K562 (cell line): ENCODE data around the gene DYNC1H1. TPM values are rescaled to one million over a fixed set of nuclear protein-coding genes. Genes with fewer than 3 reads are reported as not detected.

ENCODE experiments used
- ATF3 ChIP-seq, 2 experiments: fragments of 450-650 bp in 1 of 2; sonication (generic) in 1 of 2; formaldehyde crosslinking in 1 of 2; IDR thresholded peaks in 1 of 2; conservative IDR thresholded peaks in 1 of 2; 2 replicates each; pipeline versions ENCODE4 v1.6.1 to v1.8.1; 2016 to 2023; ENCODE audit warnings: mild to moderate bottlenecking in 2 of 2, moderate library complexity in 2 of 2, inconsistent platforms in 1 of 2, missing genetic modification reagents in 1 of 2
- CCNT2 ChIP-seq: IDR thresholded peaks from 2 replicates; pipeline ENCODE4 v1.6.1; 2011; ENCODE audit warnings: borderline replicate concordance, low read depth, mild to moderate bottlenecking, moderate library complexity, mixed read lengths, low read length; ENCODE audit not compliant: insufficient read length; ENCODE audit errors: extremely low read depth
- CREB3L1 ChIP-seq: fragments of 450-650 bp; IDR thresholded peaks from 2 replicates; pipeline ENCODE4 v1.6.1; 2014; ENCODE audit warnings: low read depth, mild to moderate bottlenecking, moderate library complexity, borderline replicate concordance
- CSDE1 ChIP-seq, 2 experiments: fragments of 450-650 bp; IDR thresholded peaks; 2 replicates each; pipeline ENCODE4 v1.6.1; 2016; ENCODE audit warnings: mild to moderate bottlenecking in 1 of 2
- ELF2 ChIP-seq: fragments of 250-450 bp; sonication (Bioruptor Pico); IDR thresholded peaks from 2 replicates; pipeline ENCODE4 v1.5.0; 2021; ENCODE audit warnings: mild to moderate bottlenecking
- ESRRB ChIP-seq: fragments of 250-450 bp; sonication (Bioruptor Pico); IDR thresholded peaks from 2 replicates; pipeline ENCODE4 v1.5.0; 2020; ENCODE audit warnings: mild to moderate bottlenecking, moderate library complexity, borderline replicate concordance
- ETV1 ChIP-seq: fragments of 450-650 bp; conservative IDR thresholded peaks from 2 replicates; pipeline ENCODE4 v1.6.1; 2016; ENCODE audit warnings: missing genetic modification characterization, control low read depth, low read depth, missing compliant biosample characterization
- FOSL1 ChIP-seq: fragments of 200-800 bp; sonication (Bioruptor generic); conservative IDR thresholded peaks from 2 replicates; pipeline ENCODE4 v1.6.1; 2016; ENCODE audit warnings: missing genetic modification characterization, missing compliant biosample characterization
- GABPB1 ChIP-seq: sonication (generic); formaldehyde crosslinking; IDR thresholded peaks from 2 replicates; pipeline ENCODE4 v1.8.0; 2022; ENCODE audit warnings: mild to moderate bottlenecking, missing genetic modification reagents
- MAX ChIP-seq: sonication (generic); formaldehyde crosslinking; IDR thresholded peaks from 2 replicates; pipeline ENCODE4 v1.9.0; 2022; ENCODE audit warnings: mild to moderate bottlenecking, missing genetic modification reagents
- PML ChIP-seq: IDR thresholded peaks from 2 replicates; pipeline ENCODE4 v1.6.1; 2012; ENCODE audit warnings: low read length, inconsistent platforms
- PTBP1 ChIP-seq: fragments of 200-400 bp; formaldehyde crosslinking; IDR thresholded peaks from 2 replicates; pipeline ENCODE4 v1.6.1; 2017; ENCODE audit warnings: low read depth, low read length
- RNF219 ChIP-seq: fragments of 250-450 bp; sonication (Bioruptor Pico); IDR thresholded peaks from 2 replicates; pipeline ENCODE4 v1.5.0; 2022; ENCODE audit warnings: mild to moderate bottlenecking
- SAFB ChIP-seq: fragments of 200-400 bp; formaldehyde crosslinking; IDR thresholded peaks from 2 replicates; pipeline ENCODE4 v1.6.1; 2017; ENCODE audit warnings: low read depth, low read length, borderline replicate concordance
- TGIF2 ChIP-seq: sonication (generic); formaldehyde crosslinking; IDR thresholded peaks from 2 replicates; pipeline ENCODE4 v1.8.1; 2022; ENCODE audit warnings: mild to moderate bottlenecking, missing genetic modification reagents, moderate library complexity
- ZBTB2 ChIP-seq: fragments of 450-650 bp; IDR thresholded peaks from 2 replicates; pipeline ENCODE4 v1.6.1; 2016; ENCODE audit warnings: antibody characterized with exemption
- ZBTB26 ChIP-seq: fragments of 450-650 bp; formaldehyde crosslinking; IDR thresholded peaks from 2 replicates; pipeline ENCODE4 v1.4.0; 2022; ENCODE audit warnings: missing genetic modification characterization
- ZC3H11A ChIP-seq: IDR thresholded peaks from 2 replicates; pipeline ENCODE4 v1.6.1; 2012; ENCODE audit warnings: low read depth, low read length, improper control_type of control experiment
- ZEB2 ChIP-seq: fragments of 450-650 bp; IDR thresholded peaks from 2 replicates; pipeline ENCODE4 v1.6.1; 2016
- ZNF3 ChIP-seq: fragments of 250-450 bp; sonication (Bioruptor Pico); IDR thresholded peaks from 2 replicates; pipeline ENCODE4 v1.5.0; 2021; ENCODE audit warnings: mild to moderate bottlenecking, moderate library complexity
- polyA plus RNA-seq, 8 experiments: library from polyadenylated mRNA; depleted of rRNA in 4 of 8; stranded (reverse) in 5 of 8; unstranded in 3 of 8; fragments of >200 nt; fragmentation: Nextera tagmentation in 2 of 8; fragmentation: Illumina TruSeq in 1 of 8; extraction: Ambion mirVana in 2 of 8; extraction: Trizol in 1 of 8; gene quantifications; 2 replicates each; pipeline versions ENCODE4 v1.2.1 to v1.2.3, GENCODE V29; 2011 to 2014; ENCODE audit warnings: inconsistent platforms in 1 of 8, missing spikeins in 1 of 8
- total RNA-seq, 7 experiments: library from RNA; depleted of rRNA in 6 of 7; stranded (reverse); fragments of >200 nt in 6 of 7; fragmentation: Illumina TruSeq in 2 of 7; extraction: Trizol in 2 of 7; gene quantifications; 2 replicates each; pipeline versions ENCODE4 v1.2.1 to v1.2.3, GENCODE V29; 2011 to 2021; ENCODE audit warnings: low replicate concordance in 1 of 7

The DYNC1H1 gene
- total and polyA plus RNA-seq, 9 of the 15 experiments (the other 6 are each of a cell fraction or from before 2014, with no cell fraction given) = 31.9 to 335 (median 115) TPM

- 0 out of 2 replicates have a peak, but pooled peaks have one; percentile 45 for TF ChIP-seq GABPB1 (CRISPR knock-in tag)
- peak; percentile 99 for TF ChIP-seq CREB3L1
- TF ChIP-seq ZBTB2 = no peak
- no peak for TF ChIP-seq ZEB2
- peak; percentile 84 for TF ChIP-seq MAX (CRISPR knock-in tag)
- peak in 1 of 2 experiments; percentile 75; a peak in 2 of 4 replicates for TF ChIP-seq CSDE1 (IDR thresholded peaks at IDR 0.05)
- TF ChIP-seq TGIF2 (CRISPR knock-in tag) = no peak
- TF ChIP-seq ATF3 (IDR thresholded peaks at IDR 0.05) = peak; percentile 95
- peak; percentile 76 for TF ChIP-seq ATF3 (CRISPR knock-in tag; conservative IDR thresholded peaks at IDR 0.05)
- peak; percentile 89 for TF ChIP-seq PML
- TF ChIP-seq FOSL1 = no peak
- peak; percentile 62 for TF ChIP-seq ETV1 (tag)
- TF ChIP-seq SAFB = no peak
- no peak for TF ChIP-seq ZC3H11A
- TF ChIP-seq PTBP1 = no peak
- TF ChIP-seq ZNF3 = no peak
- peak; percentile 59; the same call in 1 of the 2 replicates for TF ChIP-seq ELF2 (CRISPR knock-in tag)
- no peak for TF ChIP-seq ESRRB
- TF ChIP-seq RNF219 (CRISPR knock-in tag) = no peak
- no peak for TF ChIP-seq ZBTB26 (CRISPR knock-in tag)
- peak; percentile 56 for TF ChIP-seq CCNT2
Observed at GRCh38 chr14:101947904-101948665, 16.3 kb upstream of the DYNC1H1 start (continued).
